ENCODE measurements around the gene CDKN1C.

DNA sequence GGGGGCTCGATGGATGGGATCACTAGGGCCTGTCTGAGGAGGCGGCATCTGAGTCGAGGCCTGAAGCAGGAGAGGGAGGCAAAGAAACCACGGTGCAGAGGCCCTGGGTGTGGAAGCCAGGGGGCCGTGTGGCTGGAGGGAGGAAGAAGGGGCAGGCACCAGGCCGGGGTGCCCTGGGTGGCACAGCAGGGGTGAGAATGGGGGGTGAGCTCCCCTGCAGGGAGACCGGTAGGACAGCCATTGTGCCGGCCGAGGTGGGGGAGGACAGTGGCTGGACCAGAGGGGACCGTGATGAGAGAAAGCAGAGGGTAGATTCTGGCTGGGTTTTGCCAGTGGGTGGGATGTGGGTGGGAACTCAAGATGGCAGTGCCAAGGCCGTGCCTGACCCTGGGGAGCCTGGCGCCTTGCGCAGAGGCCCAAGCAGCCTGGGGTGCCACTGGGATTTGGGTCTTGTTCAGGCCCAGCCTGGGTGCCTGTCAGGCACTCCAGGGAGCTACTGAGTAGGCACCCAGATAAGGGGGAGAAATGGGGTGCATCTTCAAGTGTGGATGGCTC is 24.9 kb upstream of the CDKN1C start:
- TF ChIP-seq, protein P1, sequence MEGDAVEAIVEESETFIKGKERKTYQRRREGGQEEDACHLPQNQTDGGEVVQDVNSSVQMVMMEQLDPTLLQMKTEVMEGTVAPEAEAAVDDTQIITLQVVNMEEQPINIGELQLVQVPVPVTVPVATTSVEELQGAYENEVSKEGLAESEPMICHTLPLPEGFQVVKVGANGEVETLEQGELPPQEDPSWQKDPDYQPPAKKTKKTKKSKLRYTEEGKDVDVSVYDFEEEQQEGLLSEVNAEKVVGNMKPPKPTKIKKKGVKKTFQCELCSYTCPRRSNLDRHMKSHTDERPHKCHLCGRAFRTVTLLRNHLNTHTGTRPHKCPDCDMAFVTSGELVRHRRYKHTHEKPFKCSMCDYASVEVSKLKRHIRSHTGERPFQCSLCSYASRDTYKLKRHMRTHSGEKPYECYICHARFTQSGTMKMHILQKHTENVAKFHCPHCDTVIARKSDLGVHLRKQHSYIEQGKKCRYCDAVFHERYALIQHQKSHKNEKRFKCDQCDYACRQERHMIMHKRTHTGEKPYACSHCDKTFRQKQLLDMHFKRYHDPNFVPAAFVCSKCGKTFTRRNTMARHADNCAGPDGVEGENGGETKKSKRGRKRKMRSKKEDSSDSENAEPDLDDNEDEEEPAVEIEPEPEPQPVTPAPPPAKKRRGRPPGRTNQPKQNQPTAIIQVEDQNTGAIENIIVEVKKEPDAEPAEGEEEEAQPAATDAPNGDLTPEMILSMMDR (IDR thresholded peaks at IDR 0.05; ENCODE audit: insufficient read depth, low read length), result no peak
- TF ChIP-seq, protein P2, sequence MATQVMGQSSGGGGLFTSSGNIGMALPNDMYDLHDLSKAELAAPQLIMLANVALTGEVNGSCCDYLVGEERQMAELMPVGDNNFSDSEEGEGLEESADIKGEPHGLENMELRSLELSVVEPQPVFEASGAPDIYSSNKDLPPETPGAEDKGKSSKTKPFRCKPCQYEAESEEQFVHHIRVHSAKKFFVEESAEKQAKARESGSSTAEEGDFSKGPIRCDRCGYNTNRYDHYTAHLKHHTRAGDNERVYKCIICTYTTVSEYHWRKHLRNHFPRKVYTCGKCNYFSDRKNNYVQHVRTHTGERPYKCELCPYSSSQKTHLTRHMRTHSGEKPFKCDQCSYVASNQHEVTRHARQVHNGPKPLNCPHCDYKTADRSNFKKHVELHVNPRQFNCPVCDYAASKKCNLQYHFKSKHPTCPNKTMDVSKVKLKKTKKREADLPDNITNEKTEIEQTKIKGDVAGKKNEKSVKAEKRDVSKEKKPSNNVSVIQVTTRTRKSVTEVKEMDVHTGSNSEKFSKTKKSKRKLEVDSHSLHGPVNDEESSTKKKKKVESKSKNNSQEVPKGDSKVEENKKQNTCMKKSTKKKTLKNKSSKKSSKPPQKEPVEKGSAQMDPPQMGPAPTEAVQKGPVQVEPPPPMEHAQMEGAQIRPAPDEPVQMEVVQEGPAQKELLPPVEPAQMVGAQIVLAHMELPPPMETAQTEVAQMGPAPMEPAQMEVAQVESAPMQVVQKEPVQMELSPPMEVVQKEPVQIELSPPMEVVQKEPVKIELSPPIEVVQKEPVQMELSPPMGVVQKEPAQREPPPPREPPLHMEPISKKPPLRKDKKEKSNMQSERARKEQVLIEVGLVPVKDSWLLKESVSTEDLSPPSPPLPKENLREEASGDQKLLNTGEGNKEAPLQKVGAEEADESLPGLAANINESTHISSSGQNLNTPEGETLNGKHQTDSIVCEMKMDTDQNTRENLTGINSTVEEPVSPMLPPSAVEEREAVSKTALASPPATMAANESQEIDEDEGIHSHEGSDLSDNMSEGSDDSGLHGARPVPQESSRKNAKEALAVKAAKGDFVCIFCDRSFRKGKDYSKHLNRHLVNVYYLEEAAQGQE (IDR thresholded peaks at IDR 0.05; ENCODE audit: insufficient replicate concordance, low read depth), result no peak
- TF ChIP-seq POLR2AphosphoS5 (IDR thresholded peaks at IDR 0.05; ENCODE audit: low read depth), result no peak
